Fibroblast of the conjunctiva (primary cell): Measurements from ENCODE around the gene TSPAN14.

Experiments
- DNase-seq: peaks from one replicate; pipeline ENCODE4 v3.0.0-alpha.2; 2010; ENCODE audit warnings: low read depth

Gene TSPAN14

DNA sequence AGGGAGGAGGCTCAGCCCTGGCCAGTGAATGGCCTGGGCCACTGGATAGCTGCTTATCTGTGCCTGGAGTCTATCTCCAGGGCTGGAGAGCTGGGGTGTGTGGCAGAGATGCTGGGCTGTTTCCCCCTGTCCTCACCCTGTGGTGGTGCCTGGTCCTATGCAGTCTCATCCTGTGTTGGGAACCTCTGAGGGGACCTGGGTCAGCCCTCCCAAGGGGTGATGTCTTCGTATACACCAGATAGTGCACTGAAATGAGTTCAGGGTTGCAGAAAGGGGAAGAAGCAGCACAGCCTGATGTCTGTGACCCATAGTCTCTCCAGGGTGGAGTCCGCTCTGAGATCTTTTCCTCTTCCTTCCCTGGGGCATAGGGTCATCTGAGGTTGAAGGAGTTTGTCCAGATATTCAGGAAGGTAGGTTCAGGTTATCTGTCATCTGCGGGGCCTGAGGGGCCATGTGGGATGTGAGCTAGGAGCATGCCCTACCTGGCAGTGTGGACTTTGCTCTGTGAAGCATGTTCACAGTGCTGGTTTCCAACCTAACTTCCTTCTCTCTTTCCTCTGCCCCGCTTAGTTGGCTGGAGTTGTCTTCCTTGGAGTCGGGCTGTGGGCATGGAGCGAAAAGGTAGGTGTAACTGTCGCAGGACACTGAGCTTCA, 50.2 kb downstream of the TSPAN14 start:
- DNase-seq, result no peak

DNA sequence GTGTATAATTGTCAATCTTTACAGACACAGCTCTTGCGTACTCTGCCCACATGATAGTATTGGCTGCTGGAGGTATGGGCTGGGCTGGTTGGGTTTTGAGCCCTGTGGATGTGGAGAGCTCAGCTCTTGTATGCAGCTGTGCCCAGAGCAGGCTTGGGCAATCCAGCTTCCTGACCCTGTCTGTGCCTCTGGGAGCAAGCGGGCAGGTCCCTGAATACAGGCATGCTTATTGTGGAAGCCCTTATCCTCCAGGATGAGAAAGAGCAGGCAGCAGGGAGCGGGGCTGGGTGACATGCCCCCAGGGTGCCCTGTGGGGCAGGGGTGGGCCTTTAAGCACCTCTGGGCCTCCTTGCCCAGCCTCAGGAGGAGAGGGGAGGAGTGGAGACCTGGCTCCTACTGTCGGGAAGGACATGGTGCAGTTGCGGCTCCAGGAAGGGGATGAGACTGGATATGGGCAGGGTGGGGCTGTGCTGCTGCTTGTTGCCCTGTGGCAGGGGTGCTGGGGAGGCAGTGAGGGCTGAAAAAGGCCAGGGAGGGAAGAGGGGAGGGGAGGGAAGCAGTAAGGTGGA, 50.9 kb downstream of the TSPAN14 start:
- no peak for DNase-seq

DNA sequence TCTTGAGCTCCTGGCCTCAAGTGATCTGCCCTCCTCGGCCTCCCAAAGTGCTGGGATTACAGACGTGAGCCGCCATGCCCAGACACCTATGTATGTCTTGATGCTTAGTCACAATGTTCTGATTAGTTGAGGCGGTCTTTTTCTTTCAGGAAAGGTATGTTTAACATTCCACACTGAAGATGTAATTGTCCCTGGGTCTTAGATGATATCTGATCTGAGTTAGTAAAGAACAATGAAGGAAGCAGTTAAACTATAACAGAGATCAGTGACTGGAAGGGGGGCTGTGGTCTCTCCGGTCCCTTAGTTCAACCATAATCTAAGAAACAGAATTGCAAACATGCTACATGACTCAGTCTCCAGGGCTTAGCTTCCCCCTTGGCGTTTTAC, 52.1 kb downstream of the TSPAN14 start:
- DNase-seq, result no peak

DNA sequence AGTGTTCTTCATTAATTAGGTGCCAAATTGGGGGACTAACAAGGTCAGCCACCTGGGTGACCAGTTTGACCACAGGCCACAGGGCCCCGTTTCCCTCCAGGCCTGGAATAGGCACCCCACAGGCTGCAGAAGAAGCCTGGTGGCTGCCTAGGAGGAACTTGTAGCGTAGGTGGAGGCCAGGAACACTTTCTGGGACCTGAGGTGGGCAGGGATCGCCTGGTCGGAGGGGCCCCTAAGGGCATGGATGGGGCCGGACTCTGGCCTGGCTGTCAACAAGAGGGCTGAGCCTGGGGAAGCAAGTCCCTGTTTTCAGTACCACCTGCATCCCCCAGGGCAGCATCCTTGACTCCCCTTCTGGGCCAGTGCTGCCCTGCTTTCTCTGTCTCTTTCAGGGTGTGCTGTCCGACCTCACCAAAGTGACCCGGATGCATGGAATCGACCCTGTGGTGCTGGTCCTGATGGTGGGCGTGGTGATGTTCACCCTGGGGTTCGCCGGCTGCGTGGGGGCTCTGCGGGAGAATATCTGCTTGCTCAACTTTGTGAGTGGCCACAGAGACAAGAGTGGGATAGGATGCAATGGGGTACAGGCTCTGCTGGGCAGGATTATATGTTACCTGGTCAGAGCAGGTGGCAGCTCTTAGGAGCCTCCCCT, 52.9 kb downstream of the TSPAN14 start:
- DNase-seq, result no peak

DNA sequence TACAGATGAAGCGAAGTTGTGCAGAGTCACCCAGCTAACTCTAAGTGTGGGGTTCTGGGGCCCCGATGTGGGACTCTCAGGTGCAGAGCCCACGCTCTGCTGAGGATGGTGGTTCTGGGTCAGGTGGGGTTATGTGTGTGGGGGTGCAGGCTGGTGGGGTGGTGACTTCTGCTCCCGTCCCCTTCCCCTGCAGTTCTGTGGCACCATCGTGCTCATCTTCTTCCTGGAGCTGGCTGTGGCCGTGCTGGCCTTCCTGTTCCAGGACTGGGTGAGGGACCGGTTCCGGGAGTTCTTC, 54.9 kb downstream of the TSPAN14 start:
- DNase-seq, result no peak

GRCh38 chr10:80509403-80510161, 55.5 kb downstream of the TSPAN14 start:
- DNase-seq, result peak; percentile 56

- DNase-seq, result no peak
Observed at GRCh38 chr10:80512031-80512526, 58.0 kb downstream of the TSPAN14 start.

DNA sequence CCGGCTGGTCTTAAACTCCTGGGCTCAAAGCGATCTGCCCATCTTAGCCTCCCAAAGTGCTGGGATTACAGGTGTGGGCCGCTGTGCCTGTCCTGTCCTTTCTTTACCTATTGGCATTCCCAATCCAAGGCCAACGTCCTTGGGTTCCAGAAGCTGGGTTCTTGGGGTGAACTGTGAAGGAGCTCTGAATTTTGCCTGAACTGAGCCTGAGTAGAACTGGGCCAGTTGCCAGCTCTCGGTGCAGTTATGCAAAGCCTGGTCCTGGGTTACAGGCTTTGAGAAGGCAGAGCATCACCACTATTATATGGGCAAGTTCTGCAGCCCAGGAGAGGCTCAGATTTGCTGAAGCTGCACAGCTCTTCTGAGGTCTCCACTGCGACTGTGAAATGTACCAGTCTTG, 59.0 kb downstream of the TSPAN14 start:
- DNase-seq, result no peak

DNA sequence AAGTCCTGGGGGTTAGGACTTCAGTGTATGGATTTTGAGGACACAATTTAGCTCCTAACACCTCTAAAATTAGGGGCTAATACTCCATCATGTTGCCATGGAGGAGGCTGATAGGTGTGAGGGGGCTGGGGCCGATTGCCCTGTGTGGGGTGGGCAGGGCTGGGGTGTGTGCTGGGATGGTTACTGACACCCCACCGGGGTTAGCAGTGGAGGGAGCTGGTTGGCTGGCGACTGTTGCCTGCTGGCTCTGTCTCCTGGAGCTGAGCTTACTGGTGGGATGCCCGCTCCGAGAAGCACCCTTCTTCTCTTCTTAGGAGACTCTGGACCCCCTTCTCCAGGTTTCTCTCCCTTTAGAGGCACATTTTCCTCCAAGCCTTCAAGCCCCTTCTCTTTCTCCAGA, 61.4 kb downstream of the TSPAN14 start:
- no peak for DNase-seq

- DNase-seq, result no peak
Observed at GRCh38 chr10:80515941-80516340, 61.8 kb downstream of the TSPAN14 start.

GRCh38 chr10:80516506-80517075, 62.5 kb downstream of the TSPAN14 start:
- no peak for DNase-seq

- DNase-seq, result no peak
Observed at GRCh38 chr10:80517416-80518142, 63.5 kb downstream of the TSPAN14 start.

GRCh38 chr10:80518143-80518806, 64.2 kb downstream of the TSPAN14 start:
- no peak for DNase-seq

DNA sequence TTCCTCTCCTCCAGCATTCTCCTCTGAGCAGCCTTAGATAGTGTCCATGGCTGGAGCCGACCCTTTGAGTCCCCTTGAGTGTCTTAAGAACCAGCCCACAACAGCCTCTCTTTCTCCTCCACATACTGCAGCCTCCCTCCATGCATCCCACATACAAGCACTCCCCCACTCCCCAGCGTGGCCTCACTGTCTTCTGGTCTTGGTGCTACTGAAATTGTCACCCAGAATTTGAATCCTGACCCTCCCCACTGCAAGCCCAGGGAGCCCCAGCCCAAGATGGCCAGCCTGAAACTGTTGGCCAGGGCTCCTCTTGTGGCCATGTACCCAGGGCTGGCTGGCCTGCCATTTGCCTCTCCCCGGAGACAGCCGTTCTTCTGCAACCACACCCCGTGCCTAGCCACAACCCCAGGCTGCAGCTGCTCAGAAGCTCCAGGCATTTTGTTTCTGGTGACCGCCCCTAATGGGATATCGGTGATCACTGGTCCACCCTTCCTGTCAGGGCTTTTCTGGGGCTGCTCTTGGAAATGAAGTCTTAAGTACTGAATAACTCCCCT, 64.8 kb downstream of the TSPAN14 start:
- DNase-seq, result no peak

DNA sequence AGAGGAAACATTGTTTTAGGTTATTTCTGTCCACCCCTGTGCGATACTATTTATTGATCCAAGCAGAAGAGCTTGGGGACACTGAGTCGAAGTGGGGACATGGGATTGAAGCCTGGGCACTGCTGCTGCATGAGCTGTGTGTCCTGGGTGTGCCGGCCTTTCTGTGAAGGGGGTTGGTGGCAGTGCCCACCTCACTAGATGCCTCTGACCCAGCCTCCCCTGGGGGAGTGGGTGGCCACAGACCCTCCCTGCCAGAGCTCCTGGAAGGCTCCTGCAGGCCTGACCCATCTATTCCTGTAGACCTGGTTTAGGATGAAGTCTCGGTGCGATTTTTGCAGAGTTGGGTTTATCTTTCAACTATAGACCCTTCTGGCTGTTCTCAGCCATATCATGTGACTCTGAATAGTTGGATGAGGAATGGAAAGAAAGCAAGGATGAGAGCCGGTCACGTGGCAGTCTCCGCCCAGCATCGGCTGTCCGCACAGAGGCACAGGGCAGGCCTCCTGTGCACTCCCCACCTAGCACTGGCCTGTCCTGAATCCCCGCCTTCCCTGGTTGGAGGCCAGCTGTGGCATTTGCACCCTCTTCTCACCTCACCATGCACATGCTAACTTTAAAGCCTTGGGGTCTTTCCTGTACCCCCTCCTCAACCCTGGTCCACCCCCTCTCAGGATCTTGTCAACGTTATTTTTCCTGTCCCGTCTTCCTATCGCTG, 66.0 kb downstream of the TSPAN14 start:
- no peak for DNase-seq

GRCh38 chr10:80520661-80521470, 66.8 kb downstream of the TSPAN14 start:
- no peak for DNase-seq

DNA sequence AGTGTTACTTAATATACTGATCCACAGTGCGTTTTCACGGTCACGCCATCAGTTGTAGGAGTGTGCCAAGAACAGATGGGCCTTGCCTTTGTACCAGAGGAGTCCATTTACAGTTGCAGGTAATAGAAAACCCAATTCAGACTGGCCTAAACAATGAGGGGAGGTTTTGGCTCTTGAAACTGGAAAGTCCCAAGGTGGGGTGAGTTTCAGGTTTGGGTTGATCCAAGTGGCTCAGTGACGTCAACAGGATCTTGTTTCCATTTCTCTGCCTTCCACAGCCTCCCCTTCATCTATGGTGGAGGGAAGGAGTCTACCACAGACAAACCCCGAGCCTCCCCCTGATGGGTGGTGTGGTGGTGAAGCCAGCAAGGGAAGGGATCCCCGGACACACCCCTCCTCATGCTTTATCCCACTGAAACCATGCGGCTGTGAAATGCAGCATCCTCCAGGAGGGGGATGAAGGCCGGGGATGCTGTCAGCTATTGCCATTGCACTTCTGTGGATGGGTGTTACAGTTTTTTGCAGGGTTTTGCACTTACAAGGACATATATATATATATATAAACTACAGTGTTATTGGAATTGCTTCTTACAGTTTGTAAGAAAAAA, 68.8 kb downstream of the TSPAN14 start:
- DNase-seq, result no peak

- DNase-seq, result no peak
Observed at GRCh38 chr10:80523773-80524172, 69.7 kb downstream of the TSPAN14 start.
